NK-92 treated with Interleukin-12 subunit alpha and Interleukin-12 subunit beta, amount 100 ng/mL, for 24 hours (cell line): ENCODE measurements around the gene FCGR1A.
"Not testable (repeated sequence)": the region's sequence is repeated elsewhere in the genome, so short reads cannot be mapped to it uniquely, and the experiment has no call there.

Experiments used
- DNase-seq: peaks from one replicate; lab custom pipeline; 2025; lab: John Stamatoyannopoulos, UW

The FCGR1A gene

GRCh38 chr1:149782600-149782999 is at the start of gene FCGR1A:
FCGR1A (plus strand) TSS chr1:149782694; CDS start chr1:149782744, 50 bp downstream.
- DNase-seq: not testable (repeated sequence)

- DNase-seq: not testable (repeated sequence)
Measured at GRCh38 chr1:149732781-149733180, 49.7 kb upstream of the FCGR1A start.

- DNase-seq: not testable (repeated sequence)
Measured at GRCh38 chr1:149734692-149735091, 47.8 kb upstream of the FCGR1A start.

DNA sequence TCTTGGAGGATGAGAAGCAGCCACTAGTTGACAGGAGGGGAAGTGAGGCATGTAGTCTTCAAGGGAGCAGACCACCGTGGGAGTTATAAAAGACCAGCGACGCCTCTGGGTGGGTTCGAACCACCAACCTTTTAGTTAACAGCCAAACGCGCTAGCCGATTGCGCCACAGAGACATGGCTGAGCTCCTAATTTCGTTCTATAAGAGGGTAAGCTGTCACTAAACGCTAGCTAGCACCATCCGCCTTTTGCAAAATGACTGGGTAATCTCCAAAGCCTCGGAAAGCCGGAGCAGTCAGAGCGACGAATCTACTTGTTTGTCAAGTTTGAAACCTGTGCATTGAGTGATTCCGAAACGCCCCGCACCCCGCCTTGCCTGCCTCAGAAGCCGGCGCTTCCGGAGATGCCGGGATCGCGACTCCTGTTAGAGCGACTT is 42.3 kb upstream of the FCGR1A start:
- not testable (repeated sequence) for DNase-seq

DNA sequence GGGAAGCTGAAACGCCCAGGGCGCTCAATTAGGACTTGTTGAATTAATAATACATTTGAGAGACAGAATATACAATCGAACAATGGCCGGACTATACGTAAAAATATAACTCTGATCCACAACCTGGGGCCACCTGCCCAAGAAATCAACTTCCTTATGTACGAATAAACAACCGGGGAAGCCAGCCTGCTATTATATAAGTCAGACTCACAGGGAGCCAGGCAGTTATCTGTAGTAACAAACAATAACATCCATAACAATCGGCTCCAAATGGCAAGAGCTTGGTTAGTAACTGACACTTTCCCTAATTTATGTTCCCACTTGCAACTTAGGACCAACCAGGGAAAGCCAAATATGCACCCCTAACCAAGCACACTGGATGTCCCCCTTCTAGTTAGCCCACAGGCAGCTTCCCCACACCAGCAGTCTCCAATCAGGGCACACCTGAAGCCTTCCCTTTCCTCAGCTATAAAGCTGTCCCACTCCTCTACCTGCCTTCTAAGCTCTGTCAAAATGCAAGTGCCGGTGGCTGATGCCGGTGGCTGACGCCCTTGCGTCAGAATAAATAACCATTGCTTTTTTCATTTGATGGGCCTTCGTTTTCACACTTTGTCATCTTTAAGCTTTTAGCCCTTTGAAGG is 41.8 kb upstream of the FCGR1A start:
- DNase-seq: not testable (repeated sequence)

DNA sequence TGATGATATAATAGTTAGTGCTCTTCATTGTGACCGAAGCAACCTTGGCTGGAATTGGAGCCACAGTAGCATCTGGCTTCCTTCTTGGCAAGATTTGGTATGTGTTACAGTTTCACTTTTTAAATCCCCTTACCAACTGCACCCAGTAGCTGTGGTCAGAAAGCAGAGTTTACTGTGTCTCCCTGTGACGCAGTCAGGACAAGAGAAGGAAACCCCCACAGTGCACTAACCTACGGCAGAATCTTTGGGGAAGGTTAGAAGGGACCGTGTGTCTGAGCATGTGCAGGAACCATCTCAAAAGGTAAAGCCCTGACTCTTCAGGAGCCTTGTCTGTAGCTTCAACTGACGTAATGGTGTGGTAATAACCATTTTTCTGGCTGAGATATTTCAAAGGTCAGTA is 40.6 kb upstream of the FCGR1A start:
- not testable (repeated sequence) for DNase-seq

DNA sequence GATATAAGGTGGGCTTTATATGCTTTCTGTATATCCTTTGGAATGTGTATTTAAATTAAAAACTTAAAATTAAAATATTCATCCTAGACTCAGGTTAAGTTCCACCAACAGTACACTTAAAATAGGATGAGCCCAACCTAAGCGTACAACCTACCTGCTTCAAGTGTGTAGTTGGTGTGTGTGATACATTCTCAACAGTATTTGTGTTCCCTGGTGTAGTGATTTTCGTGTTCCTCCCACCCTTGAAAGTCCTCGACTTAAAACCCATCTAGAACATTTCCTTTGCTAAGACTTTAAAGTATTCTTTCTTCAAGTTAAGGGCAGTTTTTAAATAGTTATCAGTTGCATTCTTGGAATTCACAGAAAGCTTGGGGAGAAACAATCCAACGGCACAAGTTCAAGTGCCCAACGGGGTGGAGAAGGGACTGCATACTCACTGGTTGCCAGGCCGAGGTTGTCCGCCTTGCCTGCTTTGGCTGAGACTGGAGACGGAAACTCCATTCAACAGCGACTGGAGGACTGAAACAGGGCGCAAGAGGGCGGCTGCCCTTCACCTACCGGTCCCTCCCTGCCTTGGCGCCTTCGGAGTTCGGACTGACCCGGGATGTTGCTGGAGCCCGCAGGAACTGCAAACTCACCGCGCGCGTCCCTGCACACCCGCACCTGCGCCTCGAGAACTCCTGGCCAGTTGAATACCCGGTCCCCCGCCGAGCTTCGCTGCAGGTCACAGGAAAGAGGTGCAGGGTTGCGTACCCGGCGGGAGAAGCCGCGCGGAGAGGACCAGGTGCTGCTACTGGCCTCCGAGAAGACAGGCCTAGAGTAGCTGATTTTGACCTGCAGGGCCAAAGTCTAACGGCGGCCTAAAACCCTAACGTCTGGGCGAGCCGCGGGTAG is 35.8 kb upstream of the FCGR1A start:
- not testable (repeated sequence) for DNase-seq

- DNase-seq: not testable (repeated sequence)
Measured at GRCh38 chr1:149747359-149748143, 34.9 kb upstream of the FCGR1A start.

DNA sequence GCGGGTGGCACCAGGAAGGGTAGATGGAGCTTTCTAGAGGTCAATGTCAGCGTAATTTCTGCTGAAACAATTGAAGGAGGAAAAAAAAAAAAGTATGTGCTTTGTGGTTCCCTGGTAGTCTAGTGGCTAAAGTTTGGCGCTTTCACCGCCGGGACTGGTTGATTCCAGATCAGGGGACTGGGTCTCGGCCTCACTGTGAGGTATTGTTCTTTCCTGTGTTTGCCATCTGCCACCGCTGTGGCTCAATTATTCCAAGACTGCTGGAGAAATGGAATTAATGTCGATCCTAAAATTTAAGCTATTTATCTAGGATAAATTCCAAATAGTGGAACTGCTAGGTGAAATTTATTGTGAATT is 34.4 kb upstream of the FCGR1A start:
- DNase-seq: not testable (repeated sequence)

DNA sequence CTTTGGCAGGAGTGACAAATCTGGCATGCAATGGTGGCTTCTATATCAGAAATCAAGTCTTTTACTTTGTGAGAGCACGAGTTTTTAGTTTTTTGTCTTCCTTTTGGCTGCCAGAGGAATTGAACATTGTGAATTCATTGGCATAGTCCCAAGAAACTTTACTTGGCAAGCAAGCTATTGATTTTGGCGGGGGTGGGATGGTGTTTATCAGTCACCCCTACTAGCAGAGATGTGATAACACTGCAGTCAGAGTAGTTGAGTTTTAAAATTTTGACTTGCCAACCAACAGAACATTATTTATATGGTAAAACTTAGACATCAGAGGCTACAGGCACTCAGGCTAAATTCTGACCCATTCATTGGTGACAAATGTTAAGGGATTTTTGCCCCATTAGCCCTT is 31.9 kb upstream of the FCGR1A start:
- not testable (repeated sequence) for DNase-seq

GRCh38 chr1:149752186-149752585 is 30.3 kb upstream of the FCGR1A start:
- DNase-seq: not testable (repeated sequence)

- DNase-seq: not testable (repeated sequence)
Measured at GRCh38 chr1:149753466-149753865, 29.0 kb upstream of the FCGR1A start.

DNA sequence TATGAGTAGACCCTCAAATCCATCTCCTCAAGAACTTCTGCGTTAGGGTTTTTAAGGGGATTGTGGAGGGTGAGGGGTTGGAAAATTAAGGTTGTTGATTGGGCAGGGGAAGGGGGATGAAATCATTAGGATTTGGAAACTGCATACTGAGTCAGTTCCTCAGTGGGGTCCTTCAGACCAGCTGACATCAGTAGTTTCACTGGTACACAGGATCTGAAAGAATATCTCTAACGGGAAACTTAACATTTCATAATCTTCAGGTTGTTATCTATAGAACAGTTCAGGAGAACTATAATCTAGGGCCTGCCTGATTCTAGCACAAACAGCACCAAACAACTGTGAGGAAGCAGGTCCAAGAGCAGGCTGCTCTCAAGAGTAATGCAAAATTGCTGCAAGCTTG is 27.2 kb upstream of the FCGR1A start:
- not testable (repeated sequence) for DNase-seq

DNA sequence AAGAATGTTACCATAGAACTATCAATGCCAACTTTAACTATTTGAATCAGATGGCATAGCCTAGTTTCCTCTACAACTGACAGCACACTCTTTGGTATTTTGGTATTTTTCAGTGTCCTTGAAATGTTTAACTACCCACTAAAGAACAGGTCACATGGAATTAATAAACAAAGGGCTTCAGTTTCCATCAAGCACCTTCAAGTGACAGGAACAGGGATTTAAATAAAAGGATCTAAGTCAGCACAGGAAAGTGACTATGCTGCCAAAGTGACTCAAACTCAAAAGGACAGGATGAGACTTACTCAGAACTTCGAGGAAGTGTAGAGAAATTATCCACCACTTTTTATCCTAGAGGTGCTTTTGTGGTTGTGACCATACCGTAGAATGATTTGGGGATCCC is 20.2 kb upstream of the FCGR1A start:
- DNase-seq: not testable (repeated sequence)

DNA sequence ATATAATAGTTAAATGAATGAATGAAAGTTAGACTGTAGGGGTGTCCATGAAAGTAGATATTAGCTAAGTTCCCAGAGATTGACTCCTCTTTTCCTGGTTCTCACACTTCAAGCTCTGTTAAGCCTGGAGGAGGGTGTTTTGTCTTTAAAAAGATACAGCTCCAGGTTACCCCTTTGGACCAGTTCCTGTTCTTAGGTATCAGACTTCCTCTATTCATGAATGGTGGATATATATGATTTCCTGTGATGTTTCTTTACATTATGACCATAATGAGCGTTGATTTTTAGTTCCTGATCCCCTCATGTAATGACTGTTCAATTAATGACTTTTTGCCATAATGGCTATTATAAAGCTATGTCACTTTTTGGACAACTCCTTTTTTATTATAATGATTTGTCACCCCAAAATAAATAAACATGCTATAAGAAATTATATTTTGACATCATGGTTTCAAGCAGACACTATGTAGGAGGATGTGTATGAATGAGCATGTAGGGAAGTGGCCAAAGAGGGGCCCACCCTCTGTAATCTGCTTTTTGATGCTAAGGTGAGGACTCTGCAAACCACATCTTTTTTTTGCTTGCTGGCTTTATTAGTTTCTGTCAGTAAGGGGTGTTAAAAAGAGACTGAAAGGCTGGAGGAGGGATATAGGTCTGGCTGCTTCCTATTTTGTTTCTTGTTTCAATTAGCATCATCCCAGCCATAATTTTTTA is 18.2 kb upstream of the FCGR1A start:
- not testable (repeated sequence) for DNase-seq

- not testable (repeated sequence) for DNase-seq
Measured at GRCh38 chr1:149766241-149766640, 16.3 kb upstream of the FCGR1A start.

GRCh38 chr1:149769216-149769615 is 13.3 kb upstream of the FCGR1A start:
- not testable (repeated sequence) for DNase-seq

DNA sequence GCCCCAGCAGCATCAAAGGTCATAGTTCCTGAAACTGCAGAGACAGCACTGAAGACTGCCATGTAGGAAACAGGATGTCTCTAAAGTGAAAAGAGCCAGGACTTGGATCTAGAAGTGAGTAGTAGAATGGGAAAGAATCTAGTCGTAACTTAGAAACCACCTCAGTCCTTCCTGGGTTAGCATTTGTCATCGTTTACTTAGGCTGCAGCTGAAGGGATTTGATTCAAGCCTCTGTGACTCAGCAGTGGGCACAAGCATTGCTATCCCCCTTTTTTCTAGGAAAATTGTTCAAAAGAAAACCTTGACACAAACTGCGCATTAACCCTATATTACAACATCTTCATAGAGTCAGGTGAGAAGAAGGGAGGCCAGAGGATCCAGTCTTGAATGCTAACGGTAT is 11.8 kb upstream of the FCGR1A start:
- not testable (repeated sequence) for DNase-seq

GRCh38 chr1:149771653-149772425 is 10.7 kb upstream of the FCGR1A start:
- not testable (repeated sequence) for DNase-seq

DNA sequence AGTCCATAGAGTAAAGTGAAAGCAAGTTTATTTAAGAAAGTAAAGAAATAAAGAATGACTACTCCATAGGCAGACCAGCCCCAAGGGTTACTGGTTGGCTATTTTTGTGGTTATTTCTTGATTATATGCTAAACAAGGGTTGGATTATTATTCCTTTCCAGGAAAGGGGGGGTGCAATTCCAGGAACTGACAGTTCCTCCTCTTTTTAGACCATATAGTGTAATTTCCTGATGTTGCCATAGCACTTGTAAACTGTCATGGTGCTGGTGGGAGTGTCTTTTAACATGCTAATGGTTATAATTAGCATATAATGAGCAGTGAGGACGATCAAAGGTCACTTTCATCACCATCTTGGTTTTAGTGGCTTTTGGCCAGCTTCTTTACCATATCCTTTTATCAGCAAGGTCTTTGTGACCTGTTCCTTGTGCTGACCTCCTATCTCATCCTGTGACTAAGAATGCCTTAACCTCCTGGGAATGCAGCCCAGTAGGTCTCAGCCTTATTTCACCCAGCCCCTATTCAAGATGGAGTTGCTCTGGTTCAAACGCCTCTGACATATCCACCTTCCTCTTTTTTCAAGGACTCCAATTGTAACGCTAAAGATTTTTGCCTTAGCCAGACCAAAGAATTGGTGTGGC is 6.9 kb upstream of the FCGR1A start:
- DNase-seq: not testable (repeated sequence)
